Measurements from ENCODE around the gene HUS1B.

The HUS1B gene

DNA sequence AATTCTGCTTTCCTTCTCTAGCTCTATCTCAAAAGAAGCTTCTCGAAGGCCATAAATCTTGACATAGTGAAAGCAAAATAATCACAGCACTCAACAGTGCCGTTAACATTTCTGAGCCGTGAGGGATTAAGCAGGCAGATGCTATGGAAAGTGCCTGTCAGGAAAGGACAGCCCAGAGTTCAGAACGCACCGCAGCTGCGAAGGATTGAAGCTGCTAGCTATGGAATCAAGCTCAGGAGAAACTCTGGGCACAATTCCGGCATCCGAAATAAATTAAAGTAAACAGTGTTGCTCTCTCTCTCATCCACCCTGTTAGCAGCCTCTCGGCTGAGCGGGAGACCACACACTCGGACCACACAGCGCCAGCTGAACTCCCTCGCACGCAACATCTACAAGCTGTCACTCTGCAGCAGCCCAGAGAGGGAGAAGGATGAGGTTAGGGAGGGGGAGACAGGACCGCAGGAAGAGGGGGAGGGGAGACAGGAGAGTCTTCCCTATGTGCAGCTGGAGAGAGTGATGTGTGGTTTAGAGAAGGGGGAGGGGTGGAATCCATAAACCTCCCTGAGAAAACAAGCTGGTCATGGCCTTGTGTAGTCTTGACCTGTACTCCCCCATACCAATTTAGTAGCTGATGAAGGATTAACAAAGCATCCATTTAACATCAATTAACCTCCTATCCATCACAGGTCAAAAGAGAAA is 27.0 kb upstream of the HUS1B start:
- H3K4me3 ChIP-seq (replicated peaks; ENCODE audit: low read depth, low read length), result no peak overlapping the region
- TF ChIP-seq, protein P1, sequence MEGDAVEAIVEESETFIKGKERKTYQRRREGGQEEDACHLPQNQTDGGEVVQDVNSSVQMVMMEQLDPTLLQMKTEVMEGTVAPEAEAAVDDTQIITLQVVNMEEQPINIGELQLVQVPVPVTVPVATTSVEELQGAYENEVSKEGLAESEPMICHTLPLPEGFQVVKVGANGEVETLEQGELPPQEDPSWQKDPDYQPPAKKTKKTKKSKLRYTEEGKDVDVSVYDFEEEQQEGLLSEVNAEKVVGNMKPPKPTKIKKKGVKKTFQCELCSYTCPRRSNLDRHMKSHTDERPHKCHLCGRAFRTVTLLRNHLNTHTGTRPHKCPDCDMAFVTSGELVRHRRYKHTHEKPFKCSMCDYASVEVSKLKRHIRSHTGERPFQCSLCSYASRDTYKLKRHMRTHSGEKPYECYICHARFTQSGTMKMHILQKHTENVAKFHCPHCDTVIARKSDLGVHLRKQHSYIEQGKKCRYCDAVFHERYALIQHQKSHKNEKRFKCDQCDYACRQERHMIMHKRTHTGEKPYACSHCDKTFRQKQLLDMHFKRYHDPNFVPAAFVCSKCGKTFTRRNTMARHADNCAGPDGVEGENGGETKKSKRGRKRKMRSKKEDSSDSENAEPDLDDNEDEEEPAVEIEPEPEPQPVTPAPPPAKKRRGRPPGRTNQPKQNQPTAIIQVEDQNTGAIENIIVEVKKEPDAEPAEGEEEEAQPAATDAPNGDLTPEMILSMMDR (IDR thresholded peaks at IDR 0.05; ENCODE audit: insufficient read depth, low read length, poor library complexity, severe bottlenecking), result no peak
- no peak for DNase-seq (ENCODE audit: extremely low read depth, insufficient read length)
- H3K36me3 ChIP-seq (ENCODE audit: control insufficient read depth, insufficient read depth, low read length), result peaks cover 4% of the 10 kb centered on the region
- no peaks in the 10 kb centered on the region for H3K27me3 ChIP-seq (replicated peaks; ENCODE audit: control insufficient read depth, insufficient read depth, low read length)

DNA sequence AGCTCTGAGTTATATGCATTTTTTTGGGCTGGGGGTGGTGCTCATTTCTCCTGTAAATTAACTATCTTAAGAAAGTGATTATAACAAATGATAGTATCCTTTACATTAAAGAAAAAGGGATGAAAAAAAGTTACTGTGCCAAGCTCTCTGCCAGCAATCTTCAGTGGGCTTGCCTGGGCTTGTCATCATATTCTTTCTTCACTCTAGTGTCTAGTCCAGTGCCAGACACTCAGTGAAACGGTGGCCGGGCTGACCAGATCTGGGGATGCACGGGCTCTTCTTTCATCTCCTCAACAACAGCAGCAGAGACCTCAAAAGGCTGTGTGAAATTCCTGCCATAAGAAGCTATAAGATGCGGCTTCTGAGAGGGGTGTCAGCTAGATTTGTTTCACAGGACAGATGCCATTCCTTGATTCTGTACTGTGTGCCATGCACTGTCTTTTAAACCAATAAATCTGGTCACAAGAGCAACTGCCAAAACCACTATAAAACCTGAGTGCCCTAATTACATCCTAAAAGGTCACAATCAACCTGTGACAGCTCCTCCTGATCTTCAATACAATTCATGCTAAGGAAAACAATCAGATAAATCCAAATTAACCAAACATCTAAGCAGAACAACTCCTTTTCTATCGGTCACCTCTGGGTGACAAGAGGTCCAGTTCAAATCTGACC is 23.9 kb upstream of the HUS1B start:
- DNase-seq (ENCODE audit: extremely low read depth, insufficient read length), result no peak
- Histone ChIP-seq H3K4me3 (replicated peaks; ENCODE audit: low read depth, low read length) (no peak overlapping the region), H3K36me3 (ENCODE audit: control insufficient read depth, insufficient read depth, low read length) (no peaks in the 10 kb centered on the region), H3K27me3 (replicated peaks; ENCODE audit: control insufficient read depth, insufficient read depth, low read length) (no peaks in the 10 kb centered on the region)
- TF ChIP-seq, protein P1 (IDR thresholded peaks at IDR 0.05; ENCODE audit: insufficient read depth, low read length, poor library complexity, severe bottlenecking), result no peak

DNA sequence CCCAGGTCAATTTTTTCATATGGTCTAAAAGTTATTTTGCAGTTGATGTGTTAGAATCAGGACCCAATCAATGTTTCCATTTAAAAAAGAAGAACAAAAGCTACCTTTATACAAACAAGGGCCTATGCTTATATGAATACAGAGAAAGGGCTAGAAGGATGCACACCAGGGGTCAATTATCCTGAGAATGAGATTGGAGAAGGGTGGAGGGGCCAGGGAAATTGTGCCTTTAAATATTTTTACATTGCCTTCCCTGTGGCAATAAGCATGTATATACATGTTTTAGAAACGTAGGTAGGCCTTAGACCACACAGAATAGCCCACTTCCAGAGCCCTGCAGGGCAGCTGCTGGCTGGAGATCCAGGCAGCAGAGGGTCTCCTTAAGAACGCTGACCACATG is 23.4 kb upstream of the HUS1B start:
- TF ChIP-seq, protein P1 (IDR thresholded peaks at IDR 0.05; ENCODE audit: insufficient read depth, low read length, poor library complexity, severe bottlenecking), result no peak
- H3K36me3 ChIP-seq (ENCODE audit: control insufficient read depth, insufficient read depth, low read length), result no peaks in the 10 kb centered on the region

DNA sequence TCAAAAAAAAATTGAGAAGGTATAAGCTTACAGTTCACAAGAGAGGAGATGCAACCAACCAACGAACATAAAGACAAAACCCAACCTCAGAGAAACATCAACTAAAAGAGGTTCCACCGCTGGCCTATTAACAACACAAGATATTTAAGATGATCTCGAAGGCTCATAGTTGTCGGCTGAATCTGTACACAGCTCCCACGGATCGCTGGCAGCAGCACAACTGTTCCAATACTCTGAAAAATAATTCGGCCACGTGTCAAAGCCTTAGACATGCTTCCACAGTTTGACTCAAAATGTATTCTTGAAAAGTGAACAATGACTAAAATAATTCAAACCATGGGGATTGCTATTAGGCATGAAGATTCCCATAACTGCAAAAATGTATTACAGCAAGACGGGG is 22.4 kb upstream of the HUS1B start:
- TF ChIP-seq, protein P1 (IDR thresholded peaks at IDR 0.05; ENCODE audit: insufficient read depth, low read length, poor library complexity, severe bottlenecking), result no peak
- no peaks in the 10 kb centered on the region for H3K27me3 ChIP-seq (replicated peaks; ENCODE audit: control insufficient read depth, insufficient read depth, low read length)
- H3K4me3 ChIP-seq (replicated peaks; ENCODE audit: low read depth, low read length), result no peak overlapping the region
- no peak for DNase-seq (ENCODE audit: extremely low read depth, insufficient read length)
- no peaks in the 10 kb centered on the region for H3K36me3 ChIP-seq (ENCODE audit: control insufficient read depth, insufficient read depth, low read length)

More for the DNA sequence above, 23.4 kb upstream of the HUS1B start:
- no peak for DNase-seq (ENCODE audit: extremely low read depth, insufficient read length)
- H3K27me3 ChIP-seq (replicated peaks; ENCODE audit: control insufficient read depth, insufficient read depth, low read length), result no peaks in the 10 kb centered on the region
- H3K4me3 ChIP-seq (replicated peaks; ENCODE audit: low read depth, low read length), result no peak overlapping the region

DNA sequence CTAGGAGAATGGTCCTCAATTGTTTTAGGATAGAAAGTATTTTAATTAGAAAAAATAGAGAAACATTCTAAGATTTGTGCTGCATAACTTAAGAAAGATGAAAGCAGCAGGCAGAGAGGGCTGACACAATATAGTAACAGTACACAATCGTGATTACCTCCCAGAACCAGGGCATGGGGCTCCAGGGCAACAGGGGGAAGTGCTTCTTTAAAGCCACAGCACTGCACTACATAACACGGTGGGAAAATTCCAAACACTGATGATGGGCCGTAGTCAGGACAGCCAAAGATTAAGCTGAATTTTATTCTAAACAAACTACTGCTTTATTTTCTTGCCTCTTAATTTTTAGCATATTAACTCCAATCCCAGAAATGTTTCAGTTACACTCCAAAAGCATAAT is 21.6 kb upstream of the HUS1B start:
- no peak overlapping the region for H3K4me3 ChIP-seq (replicated peaks; ENCODE audit: low read depth, low read length)
- no peaks in the 10 kb centered on the region for H3K27me3 ChIP-seq (replicated peaks; ENCODE audit: control insufficient read depth, insufficient read depth, low read length)
- H3K36me3 ChIP-seq (ENCODE audit: control insufficient read depth, insufficient read depth, low read length), result no peaks in the 10 kb centered on the region
- TF ChIP-seq, protein P1 (IDR thresholded peaks at IDR 0.05; ENCODE audit: insufficient read depth, low read length, poor library complexity, severe bottlenecking), result no peak
- DNase-seq (ENCODE audit: extremely low read depth, insufficient read length), result no peak
